GM19438 (cell line): ENCODE data around the gene DRD3.

Source experiments
- ATAC-seq: cut with Tn5 transposase; IDR thresholded peaks from one replicate; pipeline ENCODE4 v1.9.1; 2021; ENCODE audit warnings: low read depth; ENCODE audit not compliant: unreplicated experiment

DRD3 gene

GRCh38 chr3:114186501-114186900, 7.6 kb upstream of the DRD3 start:
- no peak for ATAC-seq

- ATAC-seq = no peak
These were observed 723 bp upstream of the DRD3 start for GRCh38 chr3:114179575-114179974.

- no peak for ATAC-seq
These were observed 2.0 kb downstream of the DRD3 start for GRCh38 chr3:114176890-114177289.

GRCh38 chr3:114176487-114176886, 2.4 kb downstream of the DRD3 start:
- no peak for ATAC-seq

GRCh38 chr3:114175204-114175987, 3.5 kb downstream of the DRD3 start:
- ATAC-seq = no peak

GRCh38 chr3:114171677-114172076, 7.2 kb downstream of the DRD3 start:
- ATAC-seq = no peak

GRCh38 chr3:114168150-114168549, 10.7 kb downstream of the DRD3 start:
- no peak for ATAC-seq

- ATAC-seq = no peak
These were observed 21.5 kb downstream of the DRD3 start for GRCh38 chr3:114157321-114157720.

- ATAC-seq = no peak
These were observed 23.5 kb downstream of the DRD3 start for GRCh38 chr3:114155370-114155821.

- no peak for ATAC-seq
These were observed 24.5 kb downstream of the DRD3 start for GRCh38 chr3:114154321-114154821.

GRCh38 chr3:114152519-114153151, 26.2 kb downstream of the DRD3 start:
- peak; percentile 94 for ATAC-seq

- ATAC-seq = no peak
These were observed 27.8 kb downstream of the DRD3 start for GRCh38 chr3:114151091-114151490.

- no peak for ATAC-seq
These were observed 31.6 kb downstream of the DRD3 start for GRCh38 chr3:114147251-114147650.

- ATAC-seq = no peak
These were observed 33.8 kb downstream of the DRD3 start for GRCh38 chr3:114144909-114145688.

- ATAC-seq = no peak
These were observed 35.0 kb downstream of the DRD3 start for GRCh38 chr3:114143817-114144216.

- no peak for ATAC-seq
These were observed 39.0 kb downstream of the DRD3 start for GRCh38 chr3:114139836-114140235.

GRCh38 chr3:114133947-114134346, 44.9 kb downstream of the DRD3 start:
- ATAC-seq = no peak

- no peak for ATAC-seq
These were observed 46.4 kb downstream of the DRD3 start for GRCh38 chr3:114132500-114132899.

GRCh38 chr3:114128826-114129225, 50.0 kb downstream of the DRD3 start:
- ATAC-seq = no peak

GRCh38 chr3:114128231-114128630, 50.6 kb downstream of the DRD3 start:
- no peak for ATAC-seq

GRCh38 chr3:114127517-114127916, 51.3 kb downstream of the DRD3 start:
- ATAC-seq = no peak
